Fibroblast of skin of left biceps (primary cell): ENCODE results near the gene TMEM94.

ENCODE experiments used
- DNase-seq, 2 experiments: peaks; one replicate each; pipeline ENCODE4 v3.0.0-alpha.2; 2013; ENCODE audit warnings: low read depth in 2 of 2

TMEM94 gene

GRCh38 chr17:75498039-75498725 lies 41.7 kb downstream of the TMEM94 start:
- DNase-seq: no peak

- no peak for DNase-seq
Measured at GRCh38 chr17:75498726-75499213, 42.3 kb downstream of the TMEM94 start.

GRCh38 chr17:75499313-75500022 lies 43.0 kb downstream of the TMEM94 start:
- DNase-seq: no peak

GRCh38 chr17:75500419-75501216 lies 44.2 kb downstream of the TMEM94 start:
- no peak for DNase-seq

- no peak for DNase-seq
Measured at GRCh38 chr17:75501378-75502071, 45.1 kb downstream of the TMEM94 start.

- DNase-seq: no peak
Measured at GRCh38 chr17:75502072-75502720, 45.8 kb downstream of the TMEM94 start.

- DNase-seq: no peak
Measured at GRCh38 chr17:75502721-75503329, 46.4 kb downstream of the TMEM94 start.

- no peak for DNase-seq
Measured at GRCh38 chr17:75503337-75503950, 47.0 kb downstream of the TMEM94 start.

GRCh38 chr17:75503976-75504346 lies 47.5 kb downstream of the TMEM94 start:
- DNase-seq: no peak

- no peak for DNase-seq
Measured at GRCh38 chr17:75504347-75505151, 48.1 kb downstream of the TMEM94 start.

GRCh38 chr17:75505152-75505409 lies 48.6 kb downstream of the TMEM94 start:
- no peak for DNase-seq

GRCh38 chr17:75505640-75506039 lies 49.2 kb downstream of the TMEM94 start:
- no peak for DNase-seq

- no peak for DNase-seq
Measured at GRCh38 chr17:75506134-75506533, 49.7 kb downstream of the TMEM94 start.

- no peak for DNase-seq
Measured at GRCh38 chr17:75506888-75507287, 50.5 kb downstream of the TMEM94 start.

- no peak for DNase-seq
Measured at GRCh38 chr17:75507733-75508719, 51.6 kb downstream of the TMEM94 start.

GRCh38 chr17:75508931-75509361 lies 52.5 kb downstream of the TMEM94 start:
- no peak for DNase-seq

GRCh38 chr17:75509528-75510258 lies 53.3 kb downstream of the TMEM94 start:
- no peak for DNase-seq

- DNase-seq: no peak
Measured at GRCh38 chr17:75511270-75511609, 54.8 kb downstream of the TMEM94 start.
